GM18502 (cell line): Measurements from ENCODE around the gene ORM1.
"Not testable (repeated sequence)": the region's sequence is repeated elsewhere in the genome, so short reads cannot be mapped to it uniquely, and the experiment has no call there.

ENCODE experiments used
- ATAC-seq: cut with Tn5 transposase; IDR thresholded peaks from one replicate; pipeline ENCODE4 v1.9.1; 2021; ENCODE audit warnings: mild to moderate bottlenecking; ENCODE audit not compliant: unreplicated experiment, poor library complexity

ORM1 gene

DNA sequence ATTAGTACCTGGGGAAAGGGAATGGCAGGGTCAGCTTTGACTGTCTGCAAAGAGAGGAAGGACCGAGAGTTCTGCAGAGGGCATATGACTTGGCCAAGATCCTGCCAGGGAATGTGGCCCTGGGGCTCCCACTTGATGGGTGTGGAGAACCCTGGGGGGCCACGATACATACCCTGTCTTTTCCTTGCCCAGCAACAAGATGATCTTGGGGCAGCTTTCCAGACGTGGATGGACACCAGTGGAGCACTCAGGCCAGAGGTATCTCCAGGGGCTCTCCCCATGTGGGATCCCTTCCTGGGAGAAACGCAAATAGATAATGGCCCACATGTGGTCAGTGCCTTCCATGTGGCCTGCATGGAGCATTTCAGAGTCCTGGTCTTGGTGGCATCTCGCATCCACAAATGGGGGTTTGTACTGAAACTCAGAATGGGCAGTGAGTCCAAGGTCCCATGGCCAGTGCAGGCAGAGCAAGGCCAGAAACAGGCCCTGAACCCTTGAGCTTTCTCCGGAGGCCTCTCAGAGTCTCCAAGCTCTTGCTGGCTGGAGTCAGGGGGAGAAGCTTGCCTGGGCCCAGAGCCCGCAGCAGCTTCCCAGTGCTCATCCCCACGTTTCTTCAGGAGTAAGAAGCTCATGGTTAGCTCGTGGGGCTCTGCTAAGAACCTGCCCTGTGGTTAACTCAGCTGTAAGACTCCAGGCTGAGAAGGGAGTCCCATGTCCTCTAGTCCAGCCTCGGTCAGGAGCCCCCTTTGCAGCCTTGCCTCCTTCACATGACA lies 18.3 kb upstream of the ORM1 start:
- no peak for ATAC-seq

DNA sequence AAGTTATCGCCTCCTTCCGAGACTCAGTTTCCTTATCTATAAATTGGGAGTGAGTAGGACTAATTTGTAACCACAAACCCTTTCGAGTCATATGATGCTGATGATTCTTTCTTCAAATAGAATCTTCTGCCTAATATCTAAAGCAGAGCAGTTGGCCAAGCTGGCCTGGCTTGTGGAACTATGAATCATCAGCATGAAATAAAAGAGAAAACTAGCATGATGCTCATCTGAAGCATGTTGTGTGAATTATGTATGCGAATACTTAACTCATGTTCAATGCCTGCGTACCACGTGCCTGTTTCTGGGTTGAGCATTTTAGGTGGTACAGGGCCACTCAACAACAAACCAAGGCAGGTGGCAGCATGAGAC lies 15.0 kb upstream of the ORM1 start:
- no peak for ATAC-seq

DNA sequence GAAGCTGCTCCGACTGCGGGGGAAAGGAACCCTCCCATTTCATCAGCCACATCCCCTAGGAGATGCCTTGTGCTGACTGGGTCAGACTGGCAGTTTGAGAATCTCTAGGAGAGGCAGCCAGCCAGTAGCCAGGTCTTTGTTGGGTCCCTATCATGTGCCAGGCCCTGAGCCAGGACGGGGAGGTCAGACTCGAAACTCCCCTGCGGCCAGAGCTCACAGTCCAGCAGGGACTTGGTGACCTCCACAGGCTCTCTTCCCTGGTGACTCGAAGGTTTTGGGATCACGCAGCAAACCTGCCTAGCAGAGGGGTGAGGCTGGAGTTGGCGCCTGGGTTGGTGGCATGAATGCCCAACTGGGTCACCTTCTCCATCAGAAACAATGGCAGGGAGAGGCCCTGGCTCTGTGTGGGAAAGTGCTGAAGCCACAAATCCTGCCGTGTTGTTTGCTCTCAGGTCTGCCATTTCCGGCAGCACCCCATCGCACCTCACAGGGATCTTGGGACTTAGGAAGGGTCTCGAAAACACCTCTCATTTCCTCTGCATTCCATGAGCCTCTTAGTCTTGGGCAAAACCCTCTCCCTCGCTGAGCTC lies 14.4 kb upstream of the ORM1 start:
- no peak for ATAC-seq

DNA sequence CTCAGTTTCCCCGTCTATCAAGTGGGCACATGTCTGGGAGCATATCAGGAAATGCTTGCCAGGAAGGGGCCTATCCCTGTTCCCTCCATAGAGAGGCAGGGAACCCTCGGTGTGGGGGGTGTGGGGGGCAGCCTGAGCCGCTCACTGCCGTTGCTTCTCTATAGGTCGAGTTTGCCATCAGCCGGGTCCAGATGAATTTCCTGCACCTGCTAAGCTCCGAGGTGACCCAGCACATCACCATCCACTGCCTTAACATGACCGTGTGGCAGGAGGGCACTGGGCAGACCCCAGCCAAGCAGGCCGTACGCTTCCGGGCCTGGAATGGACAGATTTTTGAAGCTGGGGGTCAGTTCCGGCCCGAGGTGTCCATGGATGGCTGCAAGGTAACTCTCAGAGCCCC lies 13.8 kb upstream of the ORM1 start:
- no peak for ATAC-seq

DNA sequence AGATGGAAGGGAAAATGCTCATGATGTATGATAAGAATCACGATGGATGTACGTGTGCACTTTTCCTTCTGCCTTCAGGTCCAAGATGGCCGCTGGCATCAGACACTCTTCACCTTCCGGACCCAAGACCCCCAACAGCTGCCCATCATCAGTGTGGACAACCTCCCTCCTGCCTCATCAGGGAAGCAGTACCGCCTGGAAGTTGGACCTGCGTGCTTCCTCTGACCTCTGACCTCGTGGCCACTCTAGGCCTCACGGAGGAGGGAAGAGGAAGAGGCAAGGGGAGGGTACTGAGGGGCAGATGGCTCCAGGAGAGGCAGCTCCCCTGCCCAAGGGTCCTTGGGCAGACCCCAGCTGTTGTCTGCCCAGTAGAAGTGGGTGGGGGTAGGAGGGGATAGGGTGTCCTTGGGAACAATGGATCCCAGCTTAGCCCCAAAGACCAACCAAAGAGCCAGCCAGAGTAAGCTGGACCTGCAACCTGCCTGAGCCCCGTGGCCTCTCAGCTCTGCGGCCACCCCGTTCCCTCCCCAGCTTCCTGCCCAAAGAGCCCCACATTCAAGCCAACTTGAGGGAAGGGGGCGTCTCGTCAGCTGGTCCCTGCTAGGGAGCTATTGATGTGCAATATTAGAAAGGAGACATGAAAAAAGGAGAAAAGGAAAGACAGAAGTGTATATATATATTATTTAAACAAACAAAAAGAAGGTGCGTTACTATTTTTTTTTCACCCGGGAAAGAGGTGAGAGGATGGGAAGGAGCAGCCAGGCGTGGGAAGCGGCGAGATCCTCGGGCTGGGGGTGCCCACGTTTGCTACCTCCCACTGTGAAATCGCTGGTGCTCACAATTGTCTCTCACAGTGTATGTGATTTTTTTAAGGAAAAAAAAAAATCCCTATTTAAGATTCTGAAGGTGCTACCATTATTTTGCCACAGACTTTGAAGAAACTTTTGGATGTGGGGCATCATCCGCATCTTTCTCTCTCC lies 12.1 kb upstream of the ORM1 start:
- ATAC-seq = no peak

DNA sequence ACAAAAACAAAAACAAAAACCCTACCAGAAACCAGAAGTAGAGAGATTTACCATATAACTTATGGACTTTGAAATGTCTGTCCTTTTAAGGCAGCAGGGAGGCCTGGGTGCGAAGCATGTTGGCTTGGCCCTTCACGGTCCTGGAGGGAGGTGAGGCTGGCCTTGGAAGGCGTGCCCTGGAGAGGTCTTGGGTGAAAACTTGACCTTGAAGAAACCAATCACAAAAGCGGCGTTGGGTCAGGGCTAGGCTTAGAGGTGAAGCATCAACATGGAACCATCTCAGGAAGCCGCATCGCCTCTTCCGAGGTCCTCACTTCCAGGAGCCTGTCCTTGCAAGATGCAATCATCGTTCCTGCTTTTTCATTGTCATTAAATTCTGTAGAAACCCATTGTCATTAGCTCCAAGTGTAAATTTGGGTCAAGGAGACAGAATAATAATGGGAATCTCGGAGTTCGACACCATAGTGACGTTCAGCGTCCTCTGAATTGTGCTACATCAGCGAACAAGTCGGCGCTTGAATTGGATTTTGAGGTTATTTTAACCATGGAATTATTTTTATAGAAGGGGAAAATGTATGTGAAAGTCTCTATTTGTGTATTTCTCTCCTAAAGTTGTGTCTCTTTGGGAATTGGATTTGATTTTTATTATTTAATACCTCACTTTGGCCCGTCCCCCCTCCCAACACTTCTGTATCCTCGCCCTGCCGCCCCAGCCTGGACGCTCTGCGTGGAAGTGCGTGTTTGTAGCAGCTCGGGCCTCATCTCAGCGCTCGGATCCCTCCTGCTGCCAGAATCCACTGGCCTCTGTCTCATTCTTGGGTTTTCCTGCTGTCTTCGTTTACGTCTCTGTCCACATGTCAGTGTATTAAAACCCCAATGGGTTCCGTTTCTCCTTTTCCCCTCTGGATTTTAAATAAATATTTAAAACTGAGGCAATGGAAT lies 11.1 kb upstream of the ORM1 start:
- no peak for ATAC-seq

DNA sequence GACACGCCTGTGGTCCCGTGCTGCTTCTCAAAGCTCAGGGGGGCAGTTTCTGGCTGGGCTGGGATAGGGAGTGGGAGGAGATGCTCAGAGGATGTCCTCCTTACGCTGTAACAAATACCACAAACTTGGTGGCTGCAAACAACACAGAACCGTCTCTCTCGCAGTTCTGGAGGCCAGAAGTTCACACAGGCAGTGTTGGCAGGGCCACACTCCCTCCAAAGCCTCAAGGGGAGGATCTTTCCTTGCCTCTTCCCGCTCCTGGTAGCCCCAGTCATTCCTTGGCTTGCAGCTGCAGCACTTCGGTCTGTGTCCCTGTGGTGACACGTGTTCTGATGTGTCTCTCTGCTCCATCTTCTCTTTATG lies 10.4 kb upstream of the ORM1 start:
- no peak for ATAC-seq

DNA sequence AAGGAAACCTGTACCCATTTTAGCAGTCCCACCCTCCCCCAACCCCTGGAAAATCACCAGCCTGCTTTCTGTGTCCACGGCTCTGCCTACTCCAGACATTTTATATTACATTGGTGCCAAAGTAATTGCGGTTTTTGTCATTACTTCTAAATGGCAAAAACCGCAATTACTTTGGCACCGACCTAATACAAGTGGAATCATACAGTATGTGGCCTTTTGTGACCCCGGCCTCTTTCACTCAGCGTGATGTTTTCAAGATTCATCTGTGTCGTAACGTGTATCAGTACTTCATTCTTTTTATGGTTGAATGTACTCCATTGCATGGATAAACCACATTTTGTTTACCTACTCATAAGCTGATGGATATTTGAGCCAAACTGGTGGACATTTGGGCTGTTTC lies 9.7 kb upstream of the ORM1 start:
- ATAC-seq = no peak

DNA sequence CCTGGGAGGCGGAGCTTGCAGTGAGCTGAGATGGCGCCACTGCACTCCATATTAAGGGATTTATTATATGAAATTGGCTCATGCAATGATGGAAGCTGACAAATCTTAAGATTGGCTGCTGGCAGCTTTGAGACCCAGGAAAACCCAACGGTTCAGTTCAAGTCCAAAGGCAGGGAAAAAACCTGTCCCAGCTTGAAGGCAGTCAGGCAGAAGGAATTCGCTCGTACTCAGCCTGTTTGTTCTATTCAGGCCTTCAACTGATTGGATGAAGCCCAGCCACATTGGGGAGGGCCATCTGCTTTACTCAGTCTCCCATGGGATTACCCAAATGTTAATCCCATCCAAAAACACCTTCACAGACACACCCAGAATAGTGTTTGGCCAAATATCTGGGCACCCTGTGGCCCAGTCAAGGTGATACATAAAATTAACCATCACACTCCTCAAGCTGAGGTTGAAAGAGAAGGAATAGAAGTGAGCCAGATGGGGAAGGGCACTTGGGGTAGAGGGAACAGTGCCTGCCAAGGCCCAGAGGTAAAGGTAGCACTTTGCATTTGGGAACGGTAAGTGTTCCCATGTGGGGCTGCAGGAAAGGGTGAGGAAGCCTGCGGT lies 8.5 kb upstream of the ORM1 start:
- ATAC-seq = no peak

DNA sequence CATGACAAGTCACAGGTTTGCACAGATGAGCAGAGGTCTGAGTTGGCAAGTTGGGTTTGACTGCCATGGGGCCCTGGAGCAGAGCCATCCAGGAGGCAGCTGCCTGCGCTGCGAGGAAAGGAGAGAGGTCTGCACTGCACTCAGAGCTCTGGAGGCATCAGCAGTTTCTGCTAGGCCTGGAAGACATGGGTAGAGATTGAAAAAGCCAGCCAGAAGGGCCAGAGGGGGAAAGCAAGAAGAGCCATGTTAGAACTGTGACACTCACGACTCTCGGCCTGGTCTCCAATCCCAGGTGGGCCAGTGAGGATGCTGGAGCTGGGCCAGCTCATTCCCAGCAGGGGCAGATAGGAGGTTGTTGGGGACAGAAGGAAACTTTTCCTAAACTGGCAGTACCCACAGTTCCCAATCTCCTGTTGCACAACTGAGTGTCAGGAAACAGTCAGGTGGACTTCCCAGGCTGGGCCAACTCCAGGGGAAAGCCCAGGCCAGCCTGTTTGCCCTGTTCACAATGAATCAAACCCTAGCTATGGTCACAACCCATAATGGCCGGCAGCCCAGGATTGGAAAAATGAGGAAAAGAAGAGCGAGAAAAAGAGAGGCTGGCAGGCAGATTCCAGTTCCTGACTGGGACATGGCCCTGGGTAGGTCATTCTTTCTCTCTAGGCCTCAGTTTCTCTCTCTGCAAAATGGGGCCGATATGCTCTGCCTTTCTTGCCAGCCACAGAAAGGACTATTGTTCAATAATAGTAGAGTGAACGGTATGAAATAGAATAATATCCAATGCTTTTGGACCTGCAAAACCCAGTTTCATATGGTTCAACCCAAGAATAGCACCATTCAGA lies 7.8 kb upstream of the ORM1 start:
- ATAC-seq = no peak

DNA sequence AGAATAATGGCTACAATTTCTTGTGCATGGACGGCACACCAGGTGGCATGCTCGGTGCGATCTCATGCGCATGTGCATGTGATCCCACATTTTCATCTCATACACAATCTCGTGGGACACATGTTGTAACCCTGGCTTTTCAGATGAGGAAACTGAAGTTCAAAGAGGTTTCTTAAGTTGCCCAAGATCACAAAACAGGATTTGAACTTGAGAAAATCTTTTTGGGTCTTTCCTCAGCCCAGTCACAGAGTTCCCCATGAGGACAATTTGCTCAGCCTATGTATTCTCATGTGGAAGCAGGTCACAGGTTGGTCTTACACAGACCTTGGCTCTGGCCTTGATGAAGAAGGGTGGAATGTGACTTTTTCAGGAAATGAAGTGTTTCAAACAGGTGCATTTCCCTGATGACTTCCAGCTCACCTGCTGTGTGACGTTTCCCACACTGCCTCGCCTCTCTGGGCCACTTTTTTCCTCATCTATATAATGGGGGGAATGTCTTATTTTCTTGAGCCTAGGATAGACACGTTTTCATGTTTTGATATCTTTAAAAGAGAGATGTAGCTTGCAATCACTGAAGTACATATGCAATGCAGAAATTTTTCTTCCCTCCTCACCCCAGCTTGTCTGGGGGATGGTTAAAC lies 7.1 kb upstream of the ORM1 start:
- ATAC-seq = no peak

DNA sequence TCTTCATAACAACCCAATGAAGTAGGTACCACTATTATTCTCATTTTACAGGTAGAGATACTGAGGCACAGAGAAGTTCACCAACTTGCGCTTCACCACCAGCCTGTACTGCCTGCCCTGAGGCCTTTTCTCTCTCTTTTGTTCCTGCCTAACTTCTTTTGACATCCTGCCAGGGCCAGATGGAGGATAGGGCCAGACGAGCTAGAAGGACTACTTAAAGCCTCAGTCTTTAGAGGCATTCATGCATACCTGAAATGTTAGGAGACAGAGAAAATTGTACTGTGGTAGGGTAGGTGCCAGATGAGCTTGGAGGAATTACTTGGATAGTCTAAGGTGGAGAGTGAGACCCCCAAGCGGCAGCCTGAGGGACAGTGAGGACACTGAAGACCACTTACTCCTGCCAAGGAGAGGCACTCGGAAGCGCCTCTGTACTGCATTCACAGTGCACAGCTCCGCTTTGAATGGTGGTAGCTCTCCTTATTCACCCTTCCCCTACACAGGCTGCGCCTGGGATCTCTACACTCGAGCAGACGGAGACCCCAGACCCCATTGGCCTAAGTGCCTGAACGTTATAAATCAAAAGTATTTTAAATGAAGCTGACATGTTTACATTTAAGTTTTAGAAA lies 6.2 kb upstream of the ORM1 start:
- ATAC-seq = no peak

DNA sequence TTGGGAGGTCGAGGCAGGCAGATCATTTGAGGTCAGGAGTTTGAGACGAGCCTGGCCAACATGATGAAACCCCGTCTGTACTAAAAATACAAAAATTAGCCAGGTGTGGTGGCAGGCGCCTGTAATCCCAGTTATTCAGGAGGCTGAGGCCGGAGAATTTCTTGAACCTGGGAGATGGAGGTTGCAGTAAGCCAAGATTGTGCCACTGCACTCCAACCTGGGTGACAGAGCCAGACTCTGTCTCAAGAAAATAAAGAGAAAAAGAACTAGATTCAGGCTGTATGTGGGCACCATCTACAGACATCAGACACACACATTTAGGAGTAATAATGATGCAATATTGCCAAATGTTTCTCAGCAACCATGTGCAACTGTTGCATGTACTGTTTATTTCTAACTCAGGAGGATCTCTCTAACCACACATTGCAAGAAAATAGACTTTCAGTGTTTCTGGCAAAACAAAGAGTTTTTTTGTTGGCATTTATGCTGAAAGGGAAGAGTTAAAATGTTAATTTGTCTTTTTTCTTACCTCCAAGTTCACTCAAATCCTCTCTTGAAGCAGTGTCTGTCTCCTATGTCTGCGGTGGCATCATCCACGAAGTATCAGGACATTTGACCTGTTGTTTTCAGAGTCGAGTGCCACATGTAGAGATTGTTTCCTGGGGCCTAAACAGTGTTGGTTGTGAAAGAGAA lies 5.1 kb upstream of the ORM1 start:
- no peak for ATAC-seq

DNA sequence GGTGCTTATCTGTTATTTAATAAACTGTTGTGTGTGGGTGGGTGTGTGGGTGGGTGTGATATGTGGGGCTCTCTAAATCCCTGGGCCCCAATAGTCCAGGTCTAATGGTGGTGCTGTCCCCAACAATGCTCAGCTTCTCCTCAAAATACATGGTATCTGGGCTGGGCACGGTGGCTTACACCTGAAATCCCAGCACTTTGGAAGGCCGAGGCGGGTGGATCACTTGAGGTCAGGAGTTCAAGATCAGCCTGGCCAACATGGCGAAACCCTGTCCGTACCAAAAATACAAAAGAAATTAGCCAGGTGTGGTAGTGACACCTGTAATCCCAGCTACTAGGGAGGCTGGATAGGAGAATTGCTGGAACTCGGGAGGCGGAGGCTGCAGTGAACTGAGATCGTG lies 4.5 kb upstream of the ORM1 start:
- no peak for ATAC-seq

DNA sequence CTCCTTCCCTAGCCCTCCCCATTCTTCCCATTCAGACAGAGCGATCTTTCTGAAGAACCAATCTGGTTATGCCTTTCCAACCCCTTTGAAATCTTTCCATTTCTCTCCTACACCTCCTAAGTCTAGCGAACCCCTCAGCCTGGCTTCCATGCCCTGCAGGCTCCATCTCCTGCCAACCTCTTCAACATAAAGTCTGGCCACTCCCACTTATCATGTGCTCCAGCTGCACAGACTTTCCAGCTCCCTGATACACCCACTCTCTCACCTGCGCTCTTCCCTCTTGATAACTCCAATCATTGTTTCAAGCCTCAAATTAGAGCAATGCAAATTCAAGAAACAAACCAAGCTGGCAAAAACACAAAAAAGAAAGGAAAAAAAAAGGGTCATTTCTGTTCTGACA lies 3.8 kb upstream of the ORM1 start:
- ATAC-seq = no peak

DNA sequence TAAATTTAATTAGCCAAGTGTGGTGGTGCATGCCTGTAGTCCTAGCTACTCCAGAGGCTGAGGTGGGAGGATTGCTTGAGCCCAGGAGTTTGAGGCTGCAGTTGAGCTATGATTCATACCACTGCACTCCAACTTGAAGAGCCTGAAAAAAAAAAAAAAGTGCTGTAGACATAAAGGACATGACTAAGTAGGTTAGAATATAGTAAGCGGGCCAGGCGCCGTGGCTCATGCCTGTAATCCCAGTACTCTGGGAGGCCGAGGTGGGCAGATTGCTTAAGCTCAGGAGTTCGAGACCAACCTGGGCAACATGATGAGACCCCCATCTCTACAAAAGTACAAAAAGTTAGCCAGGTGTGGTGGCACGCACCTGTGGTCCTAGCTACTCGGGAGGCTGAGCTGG lies 2.2 kb upstream of the ORM1 start:
- not testable (repeated sequence) for ATAC-seq

DNA sequence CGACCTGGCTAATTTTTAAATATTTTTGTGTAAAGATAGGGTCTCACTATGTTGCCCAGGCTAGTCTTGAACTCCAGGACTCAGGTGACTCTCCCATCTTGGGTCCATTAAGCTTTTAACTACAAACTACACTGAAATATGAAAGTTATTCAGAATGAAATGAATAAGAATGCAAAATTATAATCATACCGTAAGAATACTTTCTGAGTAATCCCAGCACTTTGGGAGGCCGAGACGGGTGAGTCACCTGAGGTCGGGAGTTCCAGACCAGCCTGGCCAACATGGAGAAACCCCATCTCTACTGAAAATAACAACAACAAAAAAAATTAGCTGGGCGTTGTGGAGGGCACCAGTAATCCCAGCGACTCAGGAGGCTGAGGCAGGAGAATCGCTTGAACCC lies 1.1 kb upstream of the ORM1 start:
- ATAC-seq = no peak
